ENCODE results near the gene AP5B1. TPM values are rescaled to one million over a fixed set of nuclear protein-coding genes. Genes with fewer than 3 reads are reported as not detected.

AP5B1 gene
- total and polyA plus RNA-seq, 9 of the 15 experiments (the other 6 are each of a cell fraction or from before 2014, with no cell fraction given): 0.51 to 24.2 (median 5.1) TPM

- H3K9me3 ChIP-seq (replicated peaks; ENCODE audit: control insufficient read depth, insufficient read depth, low read depth, low read length): no peaks in the 10 kb centered on the region
- no peak for ATAC-seq
- no peak overlapping the region for H3K4me3 ChIP-seq
- H3K9me1 ChIP-seq (ENCODE audit: control insufficient read depth, insufficient read depth, low read length): no peaks in the 10 kb centered on the region
- 0 out of 2 replicates have a peak, but pooled peaks cover 5% of the 10 kb centered on the region for H4K20me1 ChIP-seq (replicated peaks; ENCODE audit: control insufficient read depth, insufficient read depth, low read length)
- intact Hi-C loops (cut with micrococcal nuclease) (no loop called here), in situ Hi-C loops (cut with MboI) (no loop called here)
- H3K79me2 ChIP-seq (ENCODE audit: control insufficient read depth, insufficient read depth, low read length): no peaks in the 10 kb centered on the region
- BruUV-seq (replicated peaks): no TSS peak
- no peak for FAIRE-seq
- H2AFZ ChIP-seq (ENCODE audit: low read depth, low read length): no peak overlapping the region
- ChIA-PET CTCF (ENCODE audit: low intra/inter-chr PET ratio) (interaction anchor here (0.6 kb wide), 1 partner anchor 39 kb away, joined by 3 read pairs; no protein-coding TSS in a partner anchor), POLR2A (interaction anchor here (1.1 kb wide), 1 partner anchor 14 kb away, joined by 3 read pairs; no protein-coding TSS in a partner anchor)
- H3K9ac ChIP-seq (ENCODE audit: insufficient read depth in 1 of 2, low read depth in 2 of 2, low read length in 2 of 2): peak overlapping the region in 1 of 2 experiments; percentile 27; a peak in 1 of 4 replicates
- no peak for DNase-seq (ENCODE audit: extremely low read depth in 1 of 4, low spot score in 3 of 4)
- TF ChIP-seq TCFL5 (CRISPR knock-in tag; conservative IDR thresholded peaks at IDR 0.05) (no peak), ZFP1 (CRISPR knock-in tag; IDR thresholded peaks at IDR 0.05) (no peak)
- WGBS (ENCODE audit: insufficient coverage, low coverage, missing lambda C conversion rate): 4% methylated on average over 9 of the region's 9 CpGs
- H3K27ac ChIP-seq (ENCODE audit: extremely low read depth, low read depth, low read length): no peak overlapping the region
- H3K4me1 ChIP-seq (replicated peaks in 1 of 2; ENCODE audit: control insufficient read depth in 2 of 2, insufficient read depth in 2 of 2, low read length in 2 of 2): peaks cover 4 to 5% of the 10 kb centered on the region in 2 experiments; a peak in 3 of 5 replicates
- peaks cover 37 to 46% of the 10 kb centered on the region in 2 experiments; a peak in 4 of 5 replicates for H3K27me3 ChIP-seq (ENCODE audit: control insufficient read depth in 2 of 2, insufficient read depth in 2 of 2, low read length in 2 of 2)
- no peaks in the 10 kb centered on the region for H3K36me3 ChIP-seq (ENCODE audit: control insufficient read depth, insufficient read depth, low read length)
- no peak overlapping the region for H3K4me2 ChIP-seq (ENCODE audit: insufficient read depth, low read length)
These were observed 28.7 kb upstream of the AP5B1 start for GRCh38 chr11:65809496-65809895.

DNA sequence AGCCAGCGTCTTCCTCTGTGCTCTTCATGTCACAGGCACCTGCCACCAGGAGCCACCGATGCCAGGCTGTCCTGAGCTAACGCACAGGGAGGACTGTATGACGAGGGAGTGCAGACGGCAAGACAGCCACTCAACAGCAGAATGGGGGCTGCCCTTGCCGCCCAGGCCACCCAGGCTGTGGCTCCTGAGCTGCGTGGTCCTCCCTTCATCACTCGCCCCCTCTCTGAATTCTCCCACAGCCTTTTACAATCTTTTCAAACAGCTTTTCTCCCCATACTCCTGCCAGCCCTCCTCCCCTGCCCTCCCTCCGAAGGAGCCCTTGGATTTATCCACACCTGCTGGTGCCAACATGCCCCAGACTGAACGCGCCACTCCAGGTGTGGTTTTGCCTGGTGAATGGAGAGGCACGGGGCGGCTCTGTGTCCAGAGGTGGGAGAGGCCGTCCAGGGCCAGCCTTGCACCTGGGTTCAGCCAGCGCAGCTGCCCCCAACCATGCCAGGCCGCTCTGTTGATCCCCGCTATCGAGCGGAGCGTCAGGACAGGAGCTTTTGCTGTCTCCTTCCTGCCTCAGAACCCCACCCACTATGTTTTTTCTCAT, 28.1 kb upstream of the AP5B1 start:
- Histone ChIP-seq H3K4me1 (replicated peaks in 1 of 2; ENCODE audit: control insufficient read depth in 2 of 2, insufficient read depth in 2 of 2, low read length in 2 of 2) (peaks cover 4 to 7% of the 10 kb centered on the region in 2 experiments; a peak in 3 of 5 replicates), H3K9ac (ENCODE audit: insufficient read depth in 1 of 2, low read depth in 2 of 2, low read length in 2 of 2) (peak overlapping the region in 1 of 2 experiments; percentile 23; a peak in 1 of 4 replicates), H3K4me3 (no peak overlapping the region), H2AFZ (ENCODE audit: low read depth, low read length) (no peak overlapping the region), H3K4me2 (ENCODE audit: insufficient read depth, low read length) (no peak overlapping the region), H3K79me2 (ENCODE audit: control insufficient read depth, insufficient read depth, low read length) (no peaks in the 10 kb centered on the region), H3K27ac (ENCODE audit: extremely low read depth, low read depth, low read length) (no peak overlapping the region), H3K36me3 (ENCODE audit: control insufficient read depth, insufficient read depth, low read length) (no peaks in the 10 kb centered on the region), H3K9me1 (ENCODE audit: control insufficient read depth, insufficient read depth, low read length) (no peaks in the 10 kb centered on the region), H4K20me1 (replicated peaks; ENCODE audit: control insufficient read depth, insufficient read depth, low read length) (0 out of 2 replicates have a peak, but pooled peaks cover 5% of the 10 kb centered on the region), H3K9me3 (replicated peaks; ENCODE audit: control insufficient read depth, insufficient read depth, low read depth, low read length) (no peaks in the 10 kb centered on the region), H3K27me3 (ENCODE audit: control insufficient read depth in 2 of 2, insufficient read depth in 2 of 2, low read length in 2 of 2) (peaks cover 38 to 53% of the 10 kb centered on the region in 2 experiments; a peak in 4 of 5 replicates)
- no peak for DNase-seq (ENCODE audit: extremely low read depth in 1 of 4, low spot score in 3 of 4)
- no peak for FAIRE-seq
- 10% methylated on average over 20 of the region's 20 CpGs for WGBS (ENCODE audit: insufficient coverage, low coverage, missing lambda C conversion rate)
- CTCF ChIA-PET (ENCODE audit: low intra/inter-chr PET ratio): interaction anchor here (0.6 kb wide), 1 partner anchor 40 kb away, joined by 3 read pairs; no protein-coding TSS in a partner anchor
- in situ Hi-C loops (cut with MboI): no loop called here
- no peak for ATAC-seq
- POLR2A ChIA-PET: interaction anchor here (0.7 to 1.7 kb wide), 3 partner anchors 12 to 89 kb away, joined by 3 to 9 read pairs (median 4); no protein-coding TSS in a partner anchor
- BruUV-seq (replicated peaks): no TSS peak
- intact Hi-C loops (cut with micrococcal nuclease): no loop called here
- TF ChIP-seq ASH1L (IDR thresholded peaks at IDR 0.05; ENCODE audit: borderline replicate concordance, low read depth, partially characterized antibody): no peak
- TF ChIP-seq ZNF586 (CRISPR knock-in tag; conservative IDR thresholded peaks at IDR 0.05): no peak
- no peak for TF ChIP-seq SMARCA5 (IDR thresholded peaks at IDR 0.05)
- no peak for TF ChIP-seq SIN3B (IDR thresholded peaks at IDR 0.05; ENCODE audit: low read depth)
- no peak for TF ChIP-seq HMG20B (CRISPR knock-in tag; IDR thresholded peaks at IDR 0.05)
- TF ChIP-seq TEAD1 (CRISPR knock-in tag; IDR thresholded peaks at IDR 0.05): no peak
- TF ChIP-seq ZKSCAN1 (IDR thresholded peaks at IDR 0.05; ENCODE audit: low read depth, low read length): no peak
- no peak for TF ChIP-seq ETV6 (IDR thresholded peaks at IDR 0.05; ENCODE audit: borderline replicate concordance in 1 of 2, low read depth in 2 of 2, low read length in 1 of 2)
- TF ChIP-seq ETV6 (CRISPR knock-in tag; IDR thresholded peaks at IDR 0.05; ENCODE audit: borderline replicate concordance): no peak
- no peak for TF ChIP-seq TBP (optimal IDR thresholded peaks at IDR 0.05; ENCODE audit: low read depth, low read length)
